ENCODE data around the gene PTGDR2.
"Not testable (repeated sequence)": the region's sequence is repeated elsewhere in the genome, so short reads cannot be mapped to it uniquely, and the experiment has no call there.

The PTGDR2 gene

GRCh38 chr11:60842668-60843600, 12.8 kb downstream of the PTGDR2 start:
- DNase-seq (ENCODE audit: low read depth, low spot score): no peak

DNA sequence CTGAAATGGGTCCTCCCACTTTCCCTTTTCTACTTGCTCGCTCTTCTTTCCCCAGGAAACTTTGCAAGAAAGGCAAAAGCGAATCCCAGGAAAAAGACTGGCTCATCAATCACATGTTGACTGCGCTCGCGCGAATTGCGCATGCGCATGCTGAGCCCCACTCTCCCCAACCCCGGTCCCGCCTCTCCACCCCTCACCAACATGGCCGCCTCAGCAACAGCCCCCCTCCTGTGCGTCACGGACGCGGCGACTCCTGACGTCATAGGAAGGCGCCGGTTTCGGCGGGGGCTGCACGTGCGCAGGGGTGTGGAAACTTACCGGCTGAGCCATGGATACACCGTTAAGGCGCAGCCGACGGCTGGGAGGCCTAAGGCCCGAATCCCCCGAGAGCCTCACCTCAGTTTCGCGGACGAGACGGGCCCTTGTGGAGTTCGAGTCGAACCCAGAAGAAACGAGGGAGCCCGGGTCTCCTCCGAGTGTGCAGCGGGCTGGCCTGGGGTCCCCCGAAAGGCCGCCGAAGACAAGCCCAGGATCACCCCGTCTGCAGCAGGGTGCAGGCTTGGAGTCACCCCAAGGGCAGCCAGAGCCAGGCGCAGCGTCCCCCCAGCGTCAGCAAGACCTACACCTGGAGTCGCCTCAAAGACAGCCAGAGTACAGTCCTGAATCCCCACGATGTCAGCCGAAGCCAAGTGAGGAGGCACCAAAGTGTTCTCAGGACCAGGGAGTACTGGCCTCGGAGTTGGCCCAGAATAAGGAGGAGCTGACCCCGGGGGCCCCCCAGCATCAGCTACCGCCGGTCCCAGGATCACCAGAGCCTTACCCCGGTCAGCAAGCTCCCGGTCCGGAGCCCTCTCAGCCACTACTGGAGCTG, 13.7 kb downstream of the PTGDR2 start, which contains the start of gene CCDC86:
TSS of gene CCDC86 (plus strand) at position 317 of the 871 bp plus-strand sequence. CDS start at position 329, 12 bp downstream.
- DNase-seq (ENCODE audit: low read depth, low spot score): peak; percentile 90

DNA sequence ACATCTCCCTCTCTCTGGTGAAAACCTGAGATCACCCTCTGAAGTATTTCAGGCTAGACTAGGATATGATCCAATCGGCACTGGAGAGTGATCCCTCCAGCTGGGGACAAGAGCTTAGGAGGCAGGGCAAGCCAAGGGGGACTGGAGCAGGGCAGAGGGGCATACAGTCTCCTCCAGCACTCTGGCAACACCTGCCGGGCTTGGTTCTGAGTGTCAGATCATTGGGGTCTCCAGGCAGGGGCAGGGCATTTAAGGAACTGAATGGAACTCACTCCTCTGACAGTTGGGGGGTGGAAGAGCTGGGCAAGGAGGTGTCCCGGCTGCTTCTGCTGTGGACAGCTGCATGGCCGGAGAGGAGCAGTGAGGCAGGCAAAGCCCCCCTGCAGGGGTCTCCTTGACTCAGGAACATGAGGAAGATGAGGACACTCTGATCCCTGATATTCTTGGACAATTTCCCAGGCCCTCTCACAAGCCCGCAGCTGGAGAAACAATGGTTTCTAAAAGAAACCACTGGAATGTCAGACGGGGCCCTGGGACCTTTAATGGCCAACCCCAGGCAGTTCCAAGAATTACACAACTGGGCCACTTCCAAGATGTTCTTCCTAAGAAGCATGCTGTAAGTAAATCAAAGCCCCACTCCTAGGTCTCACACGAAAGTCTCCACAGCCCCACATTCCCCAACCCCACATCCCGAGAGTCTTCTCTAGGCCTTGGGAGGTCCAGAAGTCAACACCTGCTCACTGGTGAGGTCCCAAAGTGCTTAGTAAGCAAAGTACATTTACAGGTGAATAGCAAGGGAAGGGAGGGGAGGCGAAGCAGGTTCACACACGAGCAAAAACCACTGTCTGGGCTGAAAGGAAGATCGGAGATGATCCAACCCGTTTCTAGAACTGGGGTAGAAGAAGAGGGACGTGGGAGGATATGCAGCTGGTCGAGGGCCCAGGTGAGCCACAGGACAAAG, 15.0 kb downstream of the PTGDR2 start:
- DNase-seq (ENCODE audit: low read depth, low spot score): peak; percentile 99

DNA sequence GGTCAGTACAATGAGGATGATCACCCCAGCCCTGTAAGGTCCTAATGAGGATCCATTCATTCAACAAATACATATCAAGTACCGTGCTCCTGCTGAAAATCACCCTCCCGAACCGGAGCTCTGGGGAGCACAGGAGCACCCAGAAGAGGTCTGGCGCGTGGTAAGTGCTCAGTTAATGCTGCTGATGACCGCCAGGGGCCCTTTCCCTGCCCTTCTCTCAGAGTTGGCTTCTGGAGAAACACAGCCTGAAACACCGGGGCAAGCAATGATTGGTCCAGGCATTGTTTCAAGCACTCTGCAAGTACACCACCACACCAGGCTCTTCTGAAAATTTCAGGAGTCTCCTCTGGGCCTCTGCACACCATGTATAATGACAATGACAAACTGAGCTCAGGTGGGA, 17.6 kb downstream of the PTGDR2 start:
- no peak for DNase-seq (ENCODE audit: low read depth, low spot score)

- no peak for DNase-seq (ENCODE audit: low read depth, low spot score)
These were observed 18.8 kb downstream of the PTGDR2 start for GRCh38 chr11:60836866-60837515.

DNA sequence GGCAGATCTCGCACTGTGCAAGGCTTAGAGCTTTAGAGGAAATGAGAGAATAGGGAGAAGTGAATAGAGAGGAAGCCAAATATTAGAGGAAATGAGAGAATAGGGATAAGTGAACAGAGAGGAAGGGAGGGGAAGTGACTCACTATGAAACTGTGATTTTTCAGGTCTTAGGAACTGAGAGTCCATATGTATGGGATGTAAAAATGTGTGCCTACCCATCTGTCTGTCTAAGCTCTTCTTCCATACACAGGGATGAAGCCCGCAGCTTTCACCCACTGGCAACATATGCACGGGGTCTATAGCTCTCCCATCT, 20.3 kb downstream of the PTGDR2 start:
- no peak for DNase-seq (ENCODE audit: low read depth, low spot score)

DNA sequence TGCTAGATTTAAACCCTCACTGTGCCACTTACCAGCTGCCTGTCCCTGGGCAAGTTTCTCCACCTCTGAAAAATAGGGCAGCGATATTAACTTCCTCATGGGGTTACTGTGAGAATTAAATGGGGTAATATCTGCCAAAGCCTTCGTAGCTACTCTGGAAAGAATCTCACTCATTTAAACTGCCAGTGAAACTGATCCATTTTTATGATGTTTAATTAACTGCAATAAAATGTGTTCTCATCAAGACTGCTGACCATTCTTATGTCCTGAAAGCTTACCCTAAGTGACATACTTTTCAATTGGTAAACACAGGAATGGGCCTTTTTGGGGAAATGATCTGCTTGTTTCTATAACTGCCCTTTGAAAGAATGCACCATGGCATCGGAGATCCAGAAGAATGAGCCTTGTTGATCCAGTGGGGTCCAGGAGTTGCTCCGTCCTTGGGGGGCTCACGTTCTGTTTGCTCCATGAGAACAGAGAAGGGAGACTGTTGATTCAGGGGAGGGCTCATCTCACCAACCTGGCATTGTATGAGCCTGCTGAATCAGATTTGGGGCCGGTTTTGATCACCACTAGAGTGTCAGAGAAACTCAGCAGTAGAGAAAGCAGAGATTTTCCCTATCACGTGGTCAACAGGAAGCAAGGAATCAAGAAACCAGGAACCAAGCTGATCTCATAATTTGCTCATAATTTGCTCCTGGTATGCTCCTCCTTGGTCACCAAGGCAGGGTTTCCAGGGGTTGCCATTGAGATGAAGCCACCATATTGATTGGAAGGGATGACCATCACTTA, 20.8 kb downstream of the PTGDR2 start:
- no peak for DNase-seq (ENCODE audit: low read depth, low spot score)

GRCh38 chr11:60831501-60832079, 24.2 kb downstream of the PTGDR2 start:
- DNase-seq (ENCODE audit: low read depth, low spot score): no peak

- DNase-seq (ENCODE audit: low read depth, low spot score): peak; percentile 63
These were observed 24.6 kb downstream of the PTGDR2 start for GRCh38 chr11:60831143-60831500.

GRCh38 chr11:60830478-60831142, 25.1 kb downstream of the PTGDR2 start:
- DNase-seq (ENCODE audit: low read depth, low spot score): no peak

GRCh38 chr11:60825790-60826189, 30.0 kb downstream of the PTGDR2 start:
- DNase-seq (ENCODE audit: low read depth, low spot score): no peak

DNA sequence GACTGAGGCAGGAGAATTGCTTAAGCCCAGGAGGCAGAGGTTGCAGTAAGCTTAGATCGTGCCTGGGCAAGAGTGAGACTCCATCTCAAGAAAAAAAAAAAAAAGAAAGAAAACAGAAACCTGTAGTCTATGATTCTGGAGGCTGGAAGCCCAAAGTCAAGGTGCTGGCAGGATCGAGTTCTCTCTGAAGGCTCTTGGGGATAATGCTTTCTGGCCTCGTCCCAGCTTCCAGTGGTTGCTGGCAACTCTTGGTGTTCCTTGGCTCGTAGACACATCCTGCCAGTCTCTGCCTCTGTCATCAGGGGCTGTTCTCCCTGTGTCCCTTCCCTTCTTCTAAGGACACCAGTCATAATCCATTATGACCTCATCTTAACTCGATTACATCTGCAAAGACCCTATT, 30.6 kb downstream of the PTGDR2 start:
- DNase-seq (ENCODE audit: low read depth, low spot score): no peak

DNA sequence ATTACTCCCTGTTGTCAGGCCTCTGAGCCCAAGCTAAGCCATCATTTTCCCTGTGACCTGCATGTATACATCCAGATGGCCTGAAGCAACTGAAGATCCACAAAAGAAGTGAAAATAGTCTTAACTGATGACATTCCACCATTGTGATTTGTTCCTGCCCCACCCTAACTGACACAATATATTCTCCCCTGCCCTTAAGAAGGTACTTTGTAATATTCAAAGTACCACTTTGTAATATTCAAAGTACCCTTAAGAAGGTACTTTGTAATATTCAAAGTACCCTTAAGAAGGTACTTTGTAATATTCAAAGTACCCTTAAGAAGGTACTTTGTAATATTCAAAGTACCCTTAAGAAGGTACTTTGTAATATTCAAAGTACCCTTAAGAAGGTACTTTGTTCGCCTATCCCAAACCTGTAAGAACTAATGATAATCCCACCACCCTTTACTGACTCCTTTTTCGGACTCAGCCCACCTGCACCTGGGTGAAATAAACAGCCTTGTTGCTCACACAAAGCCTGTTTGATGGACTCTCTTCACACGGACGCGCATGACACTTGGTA, 31.9 kb downstream of the PTGDR2 start:
- not testable (repeated sequence) for DNase-seq (ENCODE audit: low read depth, low spot score)

GRCh38 chr11:60821827-60822599, 33.7 kb downstream of the PTGDR2 start:
- no peak for DNase-seq (ENCODE audit: low read depth, low spot score)

GRCh38 chr11:60818057-60818456, 37.7 kb downstream of the PTGDR2 start:
- no peak for DNase-seq (ENCODE audit: low read depth, low spot score)

- DNase-seq (ENCODE audit: low read depth, low spot score): no peak
These were observed 39.1 kb downstream of the PTGDR2 start for GRCh38 chr11:60816590-60817157.

DNA sequence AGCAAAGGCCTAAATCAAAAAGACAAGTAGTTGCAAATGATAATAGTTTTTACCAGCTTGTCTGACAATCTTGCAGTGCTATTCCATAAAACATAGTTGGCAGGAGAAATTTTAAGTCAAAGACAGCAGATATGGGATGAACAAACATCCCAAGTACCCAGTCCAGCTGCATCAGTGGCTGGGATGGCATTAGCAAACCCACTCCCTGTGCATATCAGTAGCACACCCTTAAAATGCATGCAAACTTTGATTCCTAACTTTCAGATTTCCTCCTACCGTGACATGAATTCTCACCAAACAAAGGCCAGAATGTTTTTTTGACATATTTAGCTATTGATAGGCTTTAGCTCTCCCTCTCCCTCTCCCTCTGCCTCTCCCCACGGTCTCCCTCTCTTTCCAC, 41.6 kb downstream of the PTGDR2 start:
- DNase-seq (ENCODE audit: low read depth, low spot score): no peak

DNA sequence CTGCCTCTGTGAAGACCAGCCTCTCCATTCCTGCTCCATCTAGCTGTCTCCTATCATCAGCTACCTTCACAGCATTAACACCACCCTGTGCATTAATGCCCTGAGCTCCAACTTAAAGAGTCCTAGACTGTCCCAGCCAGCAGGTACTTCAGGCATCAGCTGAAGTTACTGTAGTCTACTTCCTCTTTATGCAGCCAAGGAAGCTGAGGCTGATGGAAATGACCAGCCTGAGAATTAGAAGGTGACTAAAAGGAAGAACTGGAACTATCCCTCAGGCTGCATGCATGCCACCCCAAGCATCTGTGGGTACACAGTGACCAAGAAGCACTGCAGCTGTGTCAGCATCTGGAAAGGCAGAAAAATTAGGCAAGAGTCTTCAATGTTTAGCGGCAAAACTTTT, 42.4 kb downstream of the PTGDR2 start:
- DNase-seq (ENCODE audit: low read depth, low spot score): no peak
